Tibial nerve (tissue), 4 donors: Measurements from ENCODE around the gene SULT1A1. TPM values are rescaled to one million over a fixed set of nuclear protein-coding genes. Genes with fewer than 3 reads are reported as not detected.
"Not testable (repeated sequence)": the region's sequence is repeated elsewhere in the genome, so short reads cannot be mapped to it uniquely, and the experiment has no call there.

Experiments used
- DNase-seq, 2 donors: peaks; one replicate each; pipeline ENCODE4 v3.0.0-alpha.2; 2019; ENCODE audit warnings: low spot score in 2 of 2
- H3K27ac ChIP-seq, 4 donors: fragments of 200-600 bp; sonication (generic) in 3 of 4; one replicate each; pipeline ENCODE4 v1.5.1; 2017 to 2019; ENCODE audit warnings: mild to moderate bottlenecking in 1 of 4
- H3K27me3 ChIP-seq, 2 donors: fragments of 200-600 bp; sonication (generic) in 1 of 2; one replicate each; pipeline versions ENCODE4 v1.5.1 to v1.6.0; 2017 to 2019
- H3K36me3 ChIP-seq, 3 donors: fragments of 200-600 bp; sonication (generic); one replicate each; pipeline ENCODE4 v1.5.1; 2018 to 2019
- H3K4me1 ChIP-seq, 4 donors: fragments of 200-600 bp; sonication (generic) in 3 of 4; one replicate each; pipeline ENCODE4 v1.5.1; 2017 to 2019
- H3K4me3 ChIP-seq, 4 donors: fragments of 200-600 bp; sonication (generic) in 3 of 4; one replicate each; pipeline ENCODE4 v1.5.1; 2017 to 2019; ENCODE audit warnings: mild to moderate bottlenecking in 1 of 4, moderate library complexity in 1 of 4
- H3K9me3 ChIP-seq, 4 donors: fragments of 200-600 bp; sonication (generic) in 3 of 4; one replicate each; pipeline ENCODE4 v1.5.1; 2017 to 2019
- EP300 ChIP-seq, 2 donors: sonication (generic); formaldehyde crosslinking; IDR thresholded peaks; one replicate each; pipeline ENCODE4 v1.6.1; 2017; ENCODE audit warnings: antibody characterized with exemption in 2 of 2, mild to moderate bottlenecking in 1 of 2
- POLR2A ChIP-seq, 2 donors: fragments of 450-650 bp; IDR thresholded peaks; one replicate each; pipeline ENCODE4 v1.6.1; 2017; ENCODE audit warnings: antibody characterized with exemption in 2 of 2, mild to moderate bottlenecking in 2 of 2, moderate library complexity in 2 of 2
- WGBS, 2 donors: methylation state at CpG; one replicate each; pipeline ENCODE4 v1.1.5; 2018; 5-methylcytosine and 5-hydroxymethylcytosine counted together
- total RNA-seq, 4 donors: library from RNA; depleted of rRNA; stranded (reverse); fragments of >200 nt; gene quantifications; one replicate each; pipeline ENCODE4 v1.1.0, GENCODE V29; 2016
- TF ChIP-seq, protein P1 (sequence below), 5 experiments: fragments of 200-600 bp in 3 of 5; fragments of 450-650 bp in 2 of 5; sonication (generic) in 3 of 5; IDR thresholded peaks; one replicate each; pipeline ENCODE4 v1.5.1; 2016 to 2019; ENCODE audit warnings: antibody characterized with exemption in 5 of 5, mild to moderate bottlenecking in 3 of 5, moderate library complexity in 2 of 5

The SULT1A1 gene
- total RNA-seq, 4 donors from 2014 or later = 30.9 to 59.8 (median 43.7) TPM

GRCh38 chr16:28569021-28569420 is 40.8 kb downstream of the SULT1A1 start:
- peaks cover 0 to 24% (median 0%) of the 10 kb centered on the region in 3 donors for H3K36me3 ChIP-seq
- TF ChIP-seq, protein P1, sequence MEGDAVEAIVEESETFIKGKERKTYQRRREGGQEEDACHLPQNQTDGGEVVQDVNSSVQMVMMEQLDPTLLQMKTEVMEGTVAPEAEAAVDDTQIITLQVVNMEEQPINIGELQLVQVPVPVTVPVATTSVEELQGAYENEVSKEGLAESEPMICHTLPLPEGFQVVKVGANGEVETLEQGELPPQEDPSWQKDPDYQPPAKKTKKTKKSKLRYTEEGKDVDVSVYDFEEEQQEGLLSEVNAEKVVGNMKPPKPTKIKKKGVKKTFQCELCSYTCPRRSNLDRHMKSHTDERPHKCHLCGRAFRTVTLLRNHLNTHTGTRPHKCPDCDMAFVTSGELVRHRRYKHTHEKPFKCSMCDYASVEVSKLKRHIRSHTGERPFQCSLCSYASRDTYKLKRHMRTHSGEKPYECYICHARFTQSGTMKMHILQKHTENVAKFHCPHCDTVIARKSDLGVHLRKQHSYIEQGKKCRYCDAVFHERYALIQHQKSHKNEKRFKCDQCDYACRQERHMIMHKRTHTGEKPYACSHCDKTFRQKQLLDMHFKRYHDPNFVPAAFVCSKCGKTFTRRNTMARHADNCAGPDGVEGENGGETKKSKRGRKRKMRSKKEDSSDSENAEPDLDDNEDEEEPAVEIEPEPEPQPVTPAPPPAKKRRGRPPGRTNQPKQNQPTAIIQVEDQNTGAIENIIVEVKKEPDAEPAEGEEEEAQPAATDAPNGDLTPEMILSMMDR (IDR thresholded peaks at IDR 0.05) = no peak
- no peak for TF ChIP-seq EP300 (IDR thresholded peaks at IDR 0.05)
- TF ChIP-seq POLR2A (IDR thresholded peaks at IDR 0.05) = no peak
- H3K27me3 ChIP-seq = no peaks in the 10 kb centered on the region
- WGBS, 2 donors = 65 to 69% methylated on average over 5 of the region's 5 CpGs
- H3K9me3 ChIP-seq = peaks cover 0 to 6% (median 0%) of the 10 kb centered on the region in 4 donors
- no peak for DNase-seq
- H3K27ac ChIP-seq = no peak overlapping the region
- H3K4me1 ChIP-seq = peaks cover 0 to 18% (median 0%) of the 10 kb centered on the region in 4 donors
- no peak overlapping the region for H3K4me3 ChIP-seq

- TF ChIP-seq, protein P1 (IDR thresholded peaks at IDR 0.05) = no peak
- TF ChIP-seq POLR2A (IDR thresholded peaks at IDR 0.05) (no peak), EP300 (IDR thresholded peaks at IDR 0.05) (no peak)
- peaks cover 0 to 6% (median 0%) of the 10 kb centered on the region in 4 donors for H3K9me3 ChIP-seq
- 97 to 98% methylated on average over 2 of the region's 2 CpGs for WGBS, 2 donors
- peaks cover 0 to 3% (median 0%) of the 10 kb centered on the region in 4 donors for H3K4me1 ChIP-seq
- H3K36me3 ChIP-seq = peaks cover 0 to 24% (median 0%) of the 10 kb centered on the region in 3 donors
- no peaks in the 10 kb centered on the region for H3K27me3 ChIP-seq
- no peak overlapping the region for H3K4me3 ChIP-seq
- H3K27ac ChIP-seq = no peak overlapping the region
- DNase-seq = no peak
Measured at GRCh38 chr16:28567292-28567691, 42.6 kb downstream of the SULT1A1 start.

- H3K4me1 ChIP-seq, H3K27me3 ChIP-seq, DNase-seq, H3K4me3 ChIP-seq, H3K9me3 ChIP-seq, H3K27ac ChIP-seq: not testable (repeated sequence)
- H3K36me3 ChIP-seq = peaks cover 0 to 24% (median 0%) of the 10 kb centered on the region in 3 donors
- WGBS, 2 donors = 98 to 99% methylated on average over 4 of the region's 4 CpGs
Measured at GRCh38 chr16:28566233-28566925, 43.5 kb downstream of the SULT1A1 start.

DNA sequence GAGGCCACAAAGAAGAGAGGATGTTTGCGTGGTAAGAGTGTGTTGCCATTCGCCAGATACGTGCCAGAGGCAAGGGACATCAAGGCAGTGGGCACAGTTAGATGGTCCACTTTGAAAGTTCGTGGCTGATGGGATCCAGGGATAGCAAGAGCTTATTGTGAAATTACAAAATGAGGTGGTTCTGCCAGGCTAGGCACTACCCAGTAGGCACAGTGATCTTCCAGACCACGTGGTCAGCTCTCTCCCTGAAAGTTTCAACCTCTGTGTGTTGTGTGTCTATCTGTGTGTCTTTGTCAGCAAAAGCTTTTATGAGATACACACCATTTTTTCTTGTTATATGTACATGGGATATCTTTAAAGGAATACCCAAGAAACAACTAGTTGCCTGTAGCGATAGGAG is 46.6 kb downstream of the SULT1A1 start:
- 91% methylated on average over 6 of the region's 6 CpGs for WGBS, 2 donors

DNA sequence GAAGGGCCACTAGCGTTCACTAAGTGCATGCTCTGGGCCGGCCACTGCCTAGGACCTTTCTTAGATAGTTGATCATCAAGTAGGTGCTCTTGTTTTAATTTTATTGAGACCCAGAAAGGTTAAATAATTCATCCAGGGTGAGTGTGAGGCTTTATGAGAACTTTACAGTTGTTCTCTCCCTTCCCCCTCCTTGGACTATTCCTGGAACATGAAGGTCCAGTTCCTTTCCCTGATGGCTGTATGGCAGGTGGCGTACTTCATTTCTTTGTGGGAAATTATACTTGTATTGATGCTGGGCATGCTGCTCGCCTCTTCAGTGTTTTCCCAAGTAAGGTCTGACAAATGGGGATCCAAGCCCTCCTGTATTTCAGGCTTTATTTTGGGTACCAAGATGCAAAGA is 47.6 kb downstream of the SULT1A1 start:
- Histone ChIP-seq H3K9me3 (peaks cover 0 to 2% (median 0%) of the 10 kb centered on the region in 4 donors), H3K27me3 (no peaks in the 10 kb centered on the region), H3K4me1 (peaks cover 0 to 3% (median 0%) of the 10 kb centered on the region in 4 donors), H3K36me3 (peaks cover 0 to 46% (median 0%) of the 10 kb centered on the region in 3 donors), H3K4me3 (no peak overlapping the region), H3K27ac (peak overlapping the region in 1 of 4 donors; percentile 13)
- TF ChIP-seq POLR2A (IDR thresholded peaks at IDR 0.05) (no peak), EP300 (IDR thresholded peaks at IDR 0.05) (no peak)
- TF ChIP-seq, protein P1 (IDR thresholded peaks at IDR 0.05) = no peak
- WGBS, 2 donors = 88 to 89% methylated on average over 4 of the region's 4 CpGs
- no peak for DNase-seq

More for the DNA sequence above, 46.6 kb downstream of the SULT1A1 start:
- DNase-seq = no peak
- H3K9me3 ChIP-seq = peaks cover 0 to 6% (median 0%) of the 10 kb centered on the region in 4 donors
- TF ChIP-seq, protein P1 (IDR thresholded peaks at IDR 0.05) = no peak
- TF ChIP-seq POLR2A (IDR thresholded peaks at IDR 0.05) = no peak
- no peak for TF ChIP-seq EP300 (IDR thresholded peaks at IDR 0.05)
- no peaks in the 10 kb centered on the region for H3K27me3 ChIP-seq
- no peak overlapping the region for H3K27ac ChIP-seq
- H3K4me1 ChIP-seq = peaks cover 0 to 3% (median 0%) of the 10 kb centered on the region in 4 donors
- no peak overlapping the region for H3K4me3 ChIP-seq
- H3K36me3 ChIP-seq = peaks cover 0 to 36% (median 0%) of the 10 kb centered on the region in 3 donors
